ENCODE results near the gene TMEM238.

Gene TMEM238

GRCh38 chr19:55354698-55355212, 29.3 kb downstream of the TMEM238 start, which contains the start of gene COX6B2:
TSS of gene COX6B2 (minus strand) at chr19:55354719. CDS start at chr19:55354521, 198 bp downstream.
- DNase-seq, result no peak

GRCh38 chr19:55353803-55354697, 30.0 kb downstream of the TMEM238 start:
- DNase-seq, result peak; percentile 46

GRCh38 chr19:55353356-55353802, 30.7 kb downstream of the TMEM238 start:
- no peak for DNase-seq

- DNase-seq, result no peak
These were observed 31.4 kb downstream of the TMEM238 start for GRCh38 chr19:55352549-55353145.

- DNase-seq, result no peak
These were observed 32.1 kb downstream of the TMEM238 start for GRCh38 chr19:55352040-55352439.

GRCh38 chr19:55350620-55351315, 33.3 kb downstream of the TMEM238 start:
- no peak for DNase-seq

GRCh38 chr19:55348317-55349034, 35.6 kb downstream of the TMEM238 start:
- no peak for DNase-seq

- no peak for DNase-seq
These were observed 36.6 kb downstream of the TMEM238 start for GRCh38 chr19:55347442-55348009.

- DNase-seq, result no peak
These were observed 37.2 kb downstream of the TMEM238 start for GRCh38 chr19:55346725-55347441.

- no peak for DNase-seq
These were observed 38.0 kb downstream of the TMEM238 start for GRCh38 chr19:55345818-55346724.

GRCh38 chr19:55345101-55345817, 38.8 kb downstream of the TMEM238 start:
- DNase-seq, result no peak

GRCh38 chr19:55344444-55344843, 39.6 kb downstream of the TMEM238 start:
- peak; percentile 66 for DNase-seq

GRCh38 chr19:55341595-55342531, 42.2 kb downstream of the TMEM238 start:
- DNase-seq, result no peak

- peak; percentile 89 for DNase-seq
These were observed 42.9 kb downstream of the TMEM238 start for GRCh38 chr19:55341171-55341588.

- DNase-seq, result no peak
These were observed 43.3 kb downstream of the TMEM238 start for GRCh38 chr19:55340784-55341147.

- no peak for DNase-seq
These were observed 44.0 kb downstream of the TMEM238 start for GRCh38 chr19:55339889-55340783.

- peak; percentile 100 for DNase-seq
These were observed 44.8 kb downstream of the TMEM238 start, which contains the start of gene KMT5C for GRCh38 chr19:55339105-55339888. TSS of gene KMT5C (plus strand) at chr19:55339876. CDS start at chr19:55341937, 2,061 bp downstream.
